ENCODE data around the gene FARSB.

Gene FARSB

DNA sequence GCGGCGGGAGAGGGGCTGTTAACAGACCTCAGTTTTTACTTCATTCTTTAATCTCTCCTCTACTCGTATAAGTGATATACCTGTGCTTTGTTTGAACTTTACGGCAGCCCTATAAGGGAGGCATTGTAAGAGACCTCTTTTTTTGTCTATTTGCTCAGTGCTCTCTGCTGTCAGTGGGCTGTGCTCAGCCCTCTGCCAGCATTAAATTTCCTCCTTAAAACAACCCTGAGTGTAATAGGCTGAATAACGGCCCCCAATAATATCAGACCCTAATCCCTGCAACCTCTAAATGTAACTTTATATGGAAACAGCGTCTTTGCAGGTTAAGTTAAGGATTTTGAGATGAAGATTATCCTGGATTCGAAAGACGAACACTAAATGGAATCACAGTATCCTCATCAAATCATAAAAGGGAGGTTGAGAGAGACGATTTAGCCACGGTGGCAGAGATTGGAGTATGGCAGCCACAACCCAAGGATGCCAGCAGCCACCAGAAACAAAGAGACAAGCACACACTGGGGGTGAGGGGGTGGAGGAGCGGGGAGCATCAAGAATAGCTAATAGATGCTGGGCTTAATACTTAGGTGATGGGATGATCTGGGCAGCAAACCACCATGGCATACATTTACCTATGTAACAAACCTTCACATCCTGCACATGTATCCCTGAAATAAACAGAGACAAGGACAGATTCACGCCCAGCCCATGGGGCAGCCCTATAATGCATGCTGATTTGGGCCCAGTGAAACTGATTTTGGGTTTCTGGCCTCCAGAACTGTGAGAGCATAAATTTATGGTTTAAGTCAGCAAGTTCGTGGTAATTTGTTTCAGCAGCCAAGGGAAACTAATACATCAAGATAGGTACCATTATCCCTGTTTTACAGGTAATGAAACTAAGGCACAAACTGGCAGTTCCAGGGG, 894 bp upstream of the FARSB start:
- DNase-seq = no peak

DNA sequence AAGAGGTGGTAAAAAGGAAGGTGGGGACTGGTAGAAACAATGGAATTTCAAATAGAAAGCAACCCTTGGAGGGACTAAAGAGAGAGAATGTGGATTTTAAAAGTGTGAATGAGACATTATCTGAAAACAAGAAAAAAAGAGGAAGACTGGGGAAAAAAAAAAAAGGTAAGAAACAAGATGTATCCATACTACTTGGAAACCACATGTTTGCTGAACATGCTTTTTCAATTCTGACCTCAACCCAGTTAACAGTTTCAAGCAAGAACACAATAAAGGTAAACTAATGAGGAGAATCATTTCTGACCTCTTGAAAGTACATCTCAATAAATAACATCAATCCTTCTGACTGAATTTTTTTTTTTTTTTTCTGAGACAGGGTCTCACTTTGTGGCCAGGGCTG, 2.6 kb downstream of the FARSB start:
- DNase-seq = no peak

DNA sequence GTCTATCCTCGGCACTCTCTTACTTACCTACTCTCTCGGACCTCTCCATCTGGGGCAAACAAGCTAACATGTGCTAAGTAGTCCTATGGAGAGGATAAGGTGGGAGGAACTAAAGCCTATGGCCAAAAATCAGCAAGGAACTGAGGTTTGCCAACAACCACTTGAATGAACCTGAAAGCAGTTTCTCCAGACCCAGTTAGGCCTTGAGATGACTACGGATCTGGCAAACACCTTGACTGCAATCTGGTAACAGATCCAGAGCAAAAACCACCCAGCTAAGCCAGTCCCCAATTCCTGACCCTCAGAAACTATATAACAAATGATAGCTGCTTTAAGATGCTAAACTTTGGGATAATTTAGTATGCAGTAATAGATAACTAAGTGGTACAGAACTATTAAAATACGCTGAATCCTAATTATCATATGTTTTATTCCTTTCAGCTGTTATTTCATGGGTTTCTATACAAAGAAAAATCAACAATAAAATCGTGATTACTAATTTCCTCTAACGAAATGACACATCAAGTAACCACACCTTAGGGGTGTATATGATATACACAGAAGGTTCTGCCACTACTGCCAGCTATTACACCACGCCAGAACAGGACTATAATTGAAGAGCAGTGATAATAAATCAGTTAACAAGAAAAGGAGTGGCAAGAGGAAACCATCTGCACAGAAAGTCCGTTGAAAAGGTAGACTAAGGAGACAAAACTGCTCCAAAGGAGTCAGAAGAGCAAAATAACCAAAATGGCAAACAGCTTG, 3.2 kb downstream of the FARSB start:
- DNase-seq = no peak

DNA sequence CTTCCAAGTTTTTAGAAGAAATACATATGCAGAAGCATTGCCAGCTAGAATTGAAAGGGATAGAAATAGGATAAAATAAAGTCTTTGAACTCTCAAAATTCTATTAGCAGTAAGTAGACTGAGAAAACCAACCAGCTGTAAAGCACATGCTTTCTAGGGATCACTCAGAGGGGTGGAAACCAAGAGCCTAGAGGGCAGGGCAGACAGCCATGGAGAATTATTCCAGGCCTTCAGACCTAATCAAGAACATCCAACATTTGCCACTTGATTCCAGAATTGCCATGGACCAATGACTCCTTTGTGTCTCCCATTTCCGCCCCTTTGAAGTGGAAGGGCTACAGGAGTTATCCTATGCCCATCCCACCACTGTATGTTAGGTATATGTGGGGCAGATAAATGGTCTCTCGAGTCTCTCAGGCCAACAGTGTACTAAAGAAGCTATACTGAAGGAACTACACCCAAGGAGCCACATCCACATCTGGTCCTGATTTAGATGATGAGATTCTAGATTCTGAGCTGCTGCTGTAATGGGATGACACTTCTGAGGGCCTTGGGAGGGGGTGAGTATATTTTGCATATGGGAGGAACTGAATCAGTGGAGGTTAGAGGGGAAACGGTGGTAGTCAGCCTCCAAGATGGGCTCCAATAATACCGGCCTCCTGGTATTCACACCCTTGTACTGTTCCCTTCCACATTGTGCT, 4.0 kb downstream of the FARSB start:
- DNase-seq = no peak

DNA sequence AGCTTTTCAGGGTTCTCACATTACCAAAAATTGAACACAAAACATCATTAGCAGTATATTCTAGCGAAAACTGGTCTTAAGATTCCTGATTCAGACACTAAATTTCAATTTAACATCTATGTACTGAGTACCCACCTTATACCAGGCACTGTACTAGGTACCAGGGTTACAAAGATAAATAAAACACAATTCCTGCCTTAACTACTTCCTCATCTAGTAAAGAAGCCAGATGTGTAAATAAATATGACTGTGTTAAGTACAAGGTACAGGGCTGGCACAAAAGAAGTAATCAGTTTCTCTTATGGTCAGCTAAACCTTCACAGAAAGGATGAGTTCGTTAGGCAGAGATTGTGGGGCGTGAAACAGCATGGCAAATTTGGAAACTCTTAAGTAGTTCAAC, 6.1 kb downstream of the FARSB start:
- DNase-seq = no peak

DNA sequence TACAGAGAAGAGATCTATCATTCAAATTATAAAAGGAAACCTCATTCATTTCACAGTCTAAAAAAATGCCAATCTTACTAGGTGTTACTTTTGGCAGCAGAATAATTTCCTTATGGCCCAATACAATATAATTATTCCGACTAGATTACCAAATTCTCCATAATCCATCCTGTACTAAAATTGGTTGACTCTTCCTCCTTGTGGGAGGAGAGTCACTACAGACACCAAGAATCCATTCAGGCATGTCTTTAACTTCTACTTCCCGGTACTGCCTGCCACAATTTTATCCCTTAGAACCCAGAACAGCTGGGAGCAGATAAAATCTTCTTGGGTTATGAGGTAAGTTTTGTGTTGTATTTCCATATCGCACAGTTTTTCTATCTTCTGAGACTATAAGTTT, 9.9 kb downstream of the FARSB start:
- no peak for DNase-seq

DNA sequence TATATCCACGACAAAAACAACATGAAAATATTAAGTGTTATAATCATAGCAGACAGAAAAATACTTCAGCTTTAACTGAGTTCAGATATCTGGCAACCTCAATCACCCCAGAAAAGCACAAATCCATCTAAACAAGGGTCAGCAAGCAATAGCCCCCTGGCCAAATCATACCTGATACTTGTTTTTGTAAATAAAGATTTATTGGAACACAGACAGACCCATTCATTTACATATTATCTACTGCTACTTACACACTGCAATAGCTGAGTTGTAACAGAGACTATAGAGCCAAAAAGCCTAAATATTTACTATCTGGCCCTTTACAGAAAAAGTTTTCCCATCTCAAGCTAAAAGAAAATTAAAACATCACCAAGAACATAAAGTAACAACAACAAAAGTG, 12.8 kb downstream of the FARSB start:
- no peak for DNase-seq

DNA sequence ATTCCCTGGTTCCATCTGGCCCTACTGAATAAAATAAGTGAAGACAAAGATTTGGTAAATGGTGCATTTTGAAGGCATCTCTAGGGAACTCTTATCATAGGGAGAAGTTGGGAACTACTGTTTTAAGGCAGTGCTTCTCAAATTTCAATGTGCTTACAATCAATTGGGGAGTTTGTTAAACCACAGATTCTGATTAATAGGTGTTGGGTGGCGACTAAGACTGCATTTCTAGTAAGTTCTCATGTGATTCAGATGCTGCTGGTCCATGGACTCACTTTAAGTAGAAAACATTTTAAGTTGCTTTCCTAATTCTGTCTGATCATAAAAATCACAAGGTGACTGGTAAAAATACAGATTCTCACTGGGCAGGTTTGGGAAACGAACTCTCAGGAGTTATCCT, 14.6 kb downstream of the FARSB start:
- DNase-seq = no peak

DNA sequence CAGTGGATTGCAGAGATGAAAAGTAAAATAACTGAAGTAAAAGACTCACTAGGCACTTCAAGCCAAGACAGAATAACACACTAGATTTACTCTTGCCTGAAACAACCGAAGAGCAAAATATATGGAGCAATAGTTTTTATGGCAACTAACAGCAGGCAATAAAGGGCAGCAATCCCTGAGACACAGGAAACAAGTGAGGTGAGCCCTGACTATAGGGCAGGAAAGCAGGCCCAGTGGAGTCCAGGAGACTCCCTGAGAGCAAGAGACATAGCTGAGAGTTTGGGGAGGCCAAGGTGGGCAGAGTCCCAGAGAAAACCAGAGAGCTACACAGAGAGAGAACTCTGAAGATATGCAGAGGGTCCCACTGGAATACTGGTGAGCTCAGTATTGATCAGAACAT, 18.8 kb downstream of the FARSB start:
- no peak for DNase-seq

DNA sequence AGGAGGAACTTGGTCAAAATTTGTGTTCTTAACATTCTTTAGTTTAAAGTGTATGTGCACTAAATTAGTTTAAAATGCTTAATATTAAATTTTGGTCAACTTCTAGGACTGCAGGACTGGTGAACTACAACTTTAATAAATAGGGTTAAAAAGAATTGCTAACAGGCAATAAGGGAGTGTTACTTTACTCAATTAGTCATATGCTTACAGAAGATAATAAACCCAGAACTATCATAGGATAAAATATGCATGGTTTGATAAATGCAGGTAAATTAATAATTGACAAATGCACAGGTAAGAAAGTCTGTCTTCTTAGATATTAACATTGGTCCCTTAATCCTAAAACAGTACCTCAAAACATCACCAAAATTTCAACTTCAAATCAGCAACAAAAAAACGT, 20.6 kb downstream of the FARSB start:
- DNase-seq = no peak

DNA sequence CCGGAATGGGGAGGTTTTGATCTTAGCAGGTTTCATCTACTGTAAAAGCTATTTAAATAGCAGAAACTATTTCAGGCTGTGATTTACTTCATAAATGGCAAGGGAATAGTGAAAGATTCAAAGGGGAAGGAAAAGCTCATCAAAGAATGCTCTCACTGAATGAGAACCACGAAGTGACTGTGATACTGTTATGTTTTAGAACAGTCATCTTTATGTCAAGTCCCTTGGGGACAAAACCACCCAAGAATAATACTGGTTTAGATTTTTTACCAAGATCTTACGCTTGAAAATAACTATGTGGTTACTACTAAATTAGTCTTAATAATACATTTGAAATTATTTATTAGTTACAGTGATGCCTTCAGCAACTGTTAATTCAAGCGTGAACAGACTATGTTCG, 28.1 kb downstream of the FARSB start:
- DNase-seq = no peak

DNA sequence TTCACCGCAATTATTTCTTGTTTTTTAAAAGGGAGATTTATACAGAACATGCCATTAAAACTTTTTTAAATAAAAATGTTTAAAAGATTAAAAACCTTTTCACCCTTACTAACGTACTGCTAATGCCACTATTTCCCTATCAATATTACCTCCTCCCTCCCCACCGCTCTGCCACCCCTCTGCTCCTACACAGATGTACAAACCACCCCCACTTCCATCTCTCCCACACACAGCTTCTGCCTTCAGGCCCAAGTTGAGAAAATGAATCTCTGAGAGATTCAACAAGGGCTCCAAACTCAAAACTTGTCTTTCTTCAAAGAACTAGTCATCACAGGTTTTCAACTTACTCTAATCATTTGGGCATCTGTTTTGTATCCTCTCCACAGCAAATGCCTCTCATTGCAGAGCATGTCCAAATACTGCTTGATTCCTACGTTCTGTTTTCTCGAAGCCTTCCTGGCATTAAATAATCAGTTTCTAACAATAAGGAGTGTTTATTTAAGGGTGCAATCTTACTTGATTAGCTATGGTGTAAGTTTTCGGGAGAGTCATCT, 32.1 kb downstream of the FARSB start:
- DNase-seq = no peak

DNA sequence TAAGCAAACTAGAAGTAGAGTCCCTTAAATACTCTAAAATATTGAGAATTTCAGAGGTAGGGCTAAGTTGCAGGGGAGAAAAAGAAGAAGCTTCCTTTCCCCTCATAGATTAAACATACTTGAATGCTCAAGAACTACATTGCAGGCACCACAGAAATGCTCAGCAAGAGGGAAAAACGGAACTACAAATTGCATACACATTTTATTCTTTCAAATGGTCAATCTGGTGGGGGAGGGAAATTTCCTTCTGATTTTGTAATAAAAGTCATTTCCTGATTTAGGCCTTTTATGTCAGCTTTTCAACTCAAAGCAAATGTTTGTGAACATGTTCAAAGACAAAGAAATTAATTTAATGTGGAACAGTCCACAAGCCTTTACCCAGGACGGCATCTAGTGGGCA, 33.0 kb downstream of the FARSB start:
- no peak for DNase-seq

DNA sequence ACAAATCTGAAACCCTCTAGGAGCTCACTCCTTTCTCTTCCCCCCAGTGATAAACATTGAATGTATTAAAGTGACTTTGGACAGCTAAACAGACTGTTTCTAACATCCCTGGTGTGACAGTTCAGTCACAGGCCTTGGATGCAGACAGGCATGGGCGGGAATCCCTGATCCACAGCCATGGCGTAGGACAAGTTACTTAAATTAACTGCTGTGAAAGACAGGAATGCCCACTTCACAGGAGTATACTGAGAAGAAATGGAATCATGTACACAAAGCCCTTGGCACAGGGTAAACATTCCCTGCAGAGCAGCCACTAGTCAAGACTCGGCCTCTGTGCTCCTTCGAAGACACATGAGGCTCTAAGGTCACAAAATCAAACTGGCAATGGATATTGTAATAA, 34.0 kb downstream of the FARSB start:
- no peak for DNase-seq

DNA sequence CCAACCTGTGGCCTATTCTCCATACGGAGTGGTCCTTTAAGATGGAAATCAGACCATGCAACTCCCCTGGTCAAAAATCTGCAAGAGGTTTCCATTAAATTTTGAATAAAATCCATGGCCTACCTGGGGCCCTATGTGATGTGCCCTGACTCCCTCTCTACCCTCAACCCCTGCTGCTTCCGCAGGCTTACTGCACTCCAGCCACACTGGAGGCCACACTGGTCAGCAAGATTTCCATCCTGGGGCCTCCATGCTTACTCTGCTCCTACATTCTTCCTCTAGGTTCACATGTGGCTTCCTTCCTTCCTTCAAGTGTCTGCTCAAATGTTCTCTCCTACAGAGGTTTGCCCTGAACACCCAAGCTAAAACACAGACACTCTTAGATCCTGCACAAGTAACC, 40.6 kb downstream of the FARSB start:
- DNase-seq = no peak

DNA sequence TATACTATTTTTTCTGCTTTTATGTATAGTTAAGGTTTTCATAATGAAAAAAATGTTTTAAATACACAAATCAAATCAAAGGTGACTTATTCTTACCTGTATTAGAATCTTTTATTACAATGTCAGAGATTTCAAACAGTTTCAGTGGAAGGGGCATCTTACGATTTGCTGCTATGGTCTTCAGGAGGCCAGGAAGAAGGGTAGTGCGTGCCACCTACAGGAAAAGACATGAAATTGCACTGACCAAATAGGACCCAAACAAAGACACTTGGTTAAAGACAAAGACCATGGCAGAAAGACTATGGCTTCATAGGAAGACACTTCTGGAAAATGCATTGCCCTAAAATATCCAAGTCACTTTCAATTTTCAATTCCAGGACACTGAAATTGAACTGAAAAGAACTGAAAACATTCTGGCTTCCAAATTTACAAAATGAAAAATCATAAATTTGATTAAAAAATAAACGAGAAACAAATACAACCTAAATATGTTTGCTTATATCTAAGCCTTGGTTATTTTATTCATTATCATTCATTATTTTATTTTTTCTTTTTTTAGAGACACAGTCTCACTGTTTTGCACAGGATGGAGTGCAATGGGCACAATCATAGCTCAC, 42.1 kb downstream of the FARSB start:
- DNase-seq = no peak

DNA sequence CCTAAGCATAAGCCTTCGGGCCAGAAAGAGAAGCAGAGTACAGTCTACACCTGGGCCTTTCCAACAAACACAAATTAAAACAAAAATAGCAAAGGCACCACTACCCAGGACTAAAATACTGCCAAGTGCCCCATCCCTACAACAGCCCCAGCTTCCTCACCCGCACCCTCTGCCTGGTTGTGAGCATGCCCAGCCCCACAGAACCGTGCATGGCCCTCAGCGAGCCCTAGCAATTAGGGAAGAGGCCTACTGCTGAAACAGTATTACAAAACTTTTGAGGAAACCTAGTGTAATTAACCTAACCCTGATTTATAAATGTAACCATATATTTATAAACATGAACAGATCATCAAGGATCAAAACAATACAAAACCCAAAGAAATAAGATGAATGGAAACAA, 44.2 kb downstream of the FARSB start:
- no peak for DNase-seq

DNA sequence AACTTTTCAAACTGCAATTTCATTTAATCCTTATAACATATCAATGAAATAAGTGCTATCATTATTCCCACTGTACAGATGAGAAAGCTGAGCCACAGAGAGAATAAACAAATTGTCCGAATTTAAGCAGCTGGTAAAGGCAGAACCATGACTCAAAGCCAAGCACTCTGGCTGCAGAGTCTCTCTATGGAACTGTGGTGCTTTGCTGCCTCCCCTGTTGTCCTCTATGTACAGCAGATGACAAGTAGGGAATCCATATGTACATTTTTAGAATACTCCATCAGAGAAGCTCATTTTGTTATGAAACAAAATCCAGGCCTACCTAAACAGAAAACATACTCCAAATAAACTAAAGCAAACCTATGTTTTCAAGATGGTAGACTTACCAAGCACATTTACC, 45.1 kb downstream of the FARSB start:
- no peak for DNase-seq

DNA sequence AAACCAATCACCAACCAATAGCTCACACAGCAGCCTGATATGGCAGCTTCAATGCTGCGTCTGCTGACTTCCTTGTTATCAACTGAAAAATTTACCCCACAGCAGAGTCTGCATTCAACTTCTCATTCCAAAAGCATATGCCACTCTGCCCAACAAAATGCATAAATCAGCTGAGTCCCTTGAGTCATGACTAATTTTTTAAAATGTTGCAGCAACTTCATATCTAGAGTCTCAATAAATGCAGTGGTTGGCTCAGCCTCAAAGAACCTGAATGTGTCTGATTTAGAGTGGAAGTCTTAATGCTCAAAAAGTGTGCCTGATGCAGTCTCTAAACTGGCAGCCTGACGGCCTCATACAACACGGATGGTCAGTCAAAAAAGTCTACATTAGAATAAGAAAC, 46.5 kb downstream of the FARSB start:
- DNase-seq = no peak

DNA sequence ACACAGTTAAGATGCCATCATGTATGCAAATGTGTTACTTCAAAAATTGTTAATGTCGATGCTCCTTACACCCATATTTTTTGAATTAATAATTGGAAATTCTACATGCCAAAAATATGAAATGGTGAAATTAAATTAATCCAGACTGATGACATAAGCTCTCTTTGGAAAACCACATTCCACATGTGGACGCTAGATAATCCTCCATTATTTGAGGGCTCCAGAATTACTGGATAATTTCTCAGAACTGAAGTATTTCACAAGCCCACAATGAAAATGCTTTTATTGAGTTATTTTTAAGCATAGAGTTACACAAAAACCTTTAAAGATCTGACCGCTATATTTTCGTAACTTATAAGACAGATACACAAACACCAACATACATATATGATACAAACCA, 47.8 kb downstream of the FARSB start:
- DNase-seq = no peak

DNA sequence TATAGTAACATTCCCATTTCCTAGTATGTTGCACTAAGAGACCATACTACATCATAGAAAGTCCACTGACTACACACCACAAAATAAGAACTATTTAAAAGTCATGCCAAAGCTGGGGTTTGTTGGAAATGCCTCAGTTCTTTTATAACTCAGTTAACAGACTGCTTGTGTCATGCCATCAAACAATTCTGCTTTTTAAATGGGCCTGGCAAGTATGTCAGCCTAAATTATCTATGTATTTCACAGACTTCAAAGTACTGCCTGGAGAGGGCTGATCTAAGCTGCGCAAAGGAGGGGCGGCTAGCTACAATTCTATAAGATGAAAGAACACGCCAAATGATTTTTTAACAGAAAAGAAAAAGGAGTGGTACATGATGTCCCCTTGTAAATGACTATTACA, 49.6 kb downstream of the FARSB start:
- no peak for DNase-seq

DNA sequence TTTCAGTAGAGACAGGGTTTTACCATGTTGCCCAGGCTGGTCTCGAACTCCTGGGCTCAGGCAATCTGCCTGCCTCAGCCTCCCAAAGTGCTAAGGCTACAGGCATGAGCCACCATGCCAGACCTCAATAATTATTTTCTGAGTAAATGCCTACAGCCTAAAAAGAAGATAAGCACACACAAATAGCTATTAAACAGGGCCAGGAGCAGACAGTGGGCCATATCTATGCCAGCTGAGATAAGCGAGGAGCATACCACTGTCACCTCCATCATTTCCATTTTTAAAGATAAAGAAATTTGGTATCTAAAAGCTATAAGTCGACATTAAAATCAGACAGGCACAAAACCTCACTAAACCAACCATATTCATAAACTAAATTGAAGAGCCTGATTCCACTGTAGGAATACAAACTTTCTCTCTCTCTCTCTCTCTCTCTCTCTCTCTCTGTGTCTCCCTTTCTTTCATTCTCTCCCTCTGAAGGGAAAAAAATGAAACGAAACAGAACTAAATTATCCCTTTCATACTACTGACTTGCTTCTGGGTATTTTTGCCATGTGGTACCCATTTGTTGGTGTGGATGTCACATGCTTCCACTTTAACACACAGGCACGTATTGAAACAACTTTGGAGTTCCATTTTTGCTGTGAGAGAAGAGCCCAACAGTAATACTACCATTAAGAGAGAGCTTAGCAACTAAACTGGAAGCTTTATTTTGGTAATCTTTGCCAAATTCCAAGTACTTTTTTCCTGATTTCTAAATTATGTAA, 51.0 kb downstream of the FARSB start:
- no peak for DNase-seq
